Tibial nerve (tissue), 4 donors: Measurements from ENCODE around the gene VIP. TPM values are rescaled to one million over a fixed set of nuclear protein-coding genes. Genes with fewer than 3 reads are reported as not detected.
A peak's percentile ranks its signal among the peaks of the same experiment; 100 is the strongest.
"Not testable (repeated sequence)": the region's sequence is repeated elsewhere in the genome, so short reads cannot be mapped to it uniquely, and the experiment has no call there.

Experiments used
- DNase-seq, 2 donors: peaks; one replicate each; pipeline ENCODE4 v3.0.0-alpha.2; 2019; ENCODE audit warnings: low spot score in 2 of 2
- H3K27ac ChIP-seq, 4 donors: fragments of 200-600 bp; sonication (generic) in 3 of 4; one replicate each; pipeline ENCODE4 v1.5.1; 2017 to 2019; ENCODE audit warnings: mild to moderate bottlenecking in 1 of 4
- H3K27me3 ChIP-seq, 2 donors: fragments of 200-600 bp; sonication (generic) in 1 of 2; one replicate each; pipeline versions ENCODE4 v1.5.1 to v1.6.0; 2017 to 2019
- H3K36me3 ChIP-seq, 3 donors: fragments of 200-600 bp; sonication (generic); one replicate each; pipeline ENCODE4 v1.5.1; 2018 to 2019
- H3K4me1 ChIP-seq, 4 donors: fragments of 200-600 bp; sonication (generic) in 3 of 4; one replicate each; pipeline ENCODE4 v1.5.1; 2017 to 2019
- H3K4me3 ChIP-seq, 4 donors: fragments of 200-600 bp; sonication (generic) in 3 of 4; one replicate each; pipeline ENCODE4 v1.5.1; 2017 to 2019; ENCODE audit warnings: mild to moderate bottlenecking in 1 of 4, moderate library complexity in 1 of 4
- H3K9me3 ChIP-seq, 4 donors: fragments of 200-600 bp; sonication (generic) in 3 of 4; one replicate each; pipeline ENCODE4 v1.5.1; 2017 to 2019
- EP300 ChIP-seq, 2 donors: sonication (generic); formaldehyde crosslinking; IDR thresholded peaks; one replicate each; pipeline ENCODE4 v1.6.1; 2017; ENCODE audit warnings: antibody characterized with exemption in 2 of 2, mild to moderate bottlenecking in 1 of 2
- POLR2A ChIP-seq, 2 donors: fragments of 450-650 bp; IDR thresholded peaks; one replicate each; pipeline ENCODE4 v1.6.1; 2017; ENCODE audit warnings: antibody characterized with exemption in 2 of 2, mild to moderate bottlenecking in 2 of 2, moderate library complexity in 2 of 2
- WGBS, 2 donors: methylation state at CpG; one replicate each; pipeline ENCODE4 v1.1.5; 2018; 5-methylcytosine and 5-hydroxymethylcytosine counted together
- total RNA-seq, 4 donors: library from RNA; depleted of rRNA; stranded (reverse); fragments of >200 nt; gene quantifications; one replicate each; pipeline ENCODE4 v1.1.0, GENCODE V29; 2016
- TF ChIP-seq, protein P1 (sequence below), 5 experiments: fragments of 200-600 bp in 3 of 5; fragments of 450-650 bp in 2 of 5; sonication (generic) in 3 of 5; IDR thresholded peaks; one replicate each; pipeline ENCODE4 v1.5.1; 2016 to 2019; ENCODE audit warnings: antibody characterized with exemption in 5 of 5, mild to moderate bottlenecking in 3 of 5, moderate library complexity in 2 of 5

VIP gene
- 1 to 10 TPM in 2 of 4 donors, under 1 TPM in 2; 0.39 to 3.5 (median 0.93) TPM for total RNA-seq

DNA sequence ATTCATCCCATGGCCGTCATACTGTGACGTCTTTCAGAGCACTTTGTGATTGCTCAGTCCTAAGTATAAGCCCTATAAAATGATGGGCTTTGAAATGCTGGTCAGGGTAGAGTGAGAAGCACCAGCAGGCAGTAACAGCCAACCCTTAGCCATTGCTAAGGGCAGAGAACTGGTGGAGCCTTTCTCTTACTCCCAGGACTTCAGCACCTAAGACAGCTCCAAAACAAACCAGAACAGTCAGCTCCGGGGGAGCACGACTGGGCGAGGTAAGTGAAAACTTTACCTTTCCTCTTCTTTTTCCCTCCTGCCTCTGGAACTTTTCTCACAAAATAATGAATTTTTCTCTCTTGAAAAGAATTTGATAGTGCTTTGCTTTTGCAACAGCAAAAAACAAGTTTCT is at the start of gene VIP:
TSS of gene VIP (plus strand) at position 104 of the 400 bp plus-strand sequence. CDS start 1,381 bp downstream, outside the sequence.
- Histone ChIP-seq H3K4me1 (no peaks in the 10 kb centered on the region), H3K36me3 (no peaks in the 10 kb centered on the region), H3K27ac (no peak within 1 kb of the TSS), H3K9me3 (no peaks in the 10 kb centered on the region), H3K27me3 (no peaks in the 10 kb centered on the region), H3K4me3 (no peak within 1 kb of the TSS)
- TF ChIP-seq POLR2A (IDR thresholded peaks at IDR 0.05), result no peak
- no peak for TF ChIP-seq EP300 (IDR thresholded peaks at IDR 0.05)
- TF ChIP-seq, protein P1, sequence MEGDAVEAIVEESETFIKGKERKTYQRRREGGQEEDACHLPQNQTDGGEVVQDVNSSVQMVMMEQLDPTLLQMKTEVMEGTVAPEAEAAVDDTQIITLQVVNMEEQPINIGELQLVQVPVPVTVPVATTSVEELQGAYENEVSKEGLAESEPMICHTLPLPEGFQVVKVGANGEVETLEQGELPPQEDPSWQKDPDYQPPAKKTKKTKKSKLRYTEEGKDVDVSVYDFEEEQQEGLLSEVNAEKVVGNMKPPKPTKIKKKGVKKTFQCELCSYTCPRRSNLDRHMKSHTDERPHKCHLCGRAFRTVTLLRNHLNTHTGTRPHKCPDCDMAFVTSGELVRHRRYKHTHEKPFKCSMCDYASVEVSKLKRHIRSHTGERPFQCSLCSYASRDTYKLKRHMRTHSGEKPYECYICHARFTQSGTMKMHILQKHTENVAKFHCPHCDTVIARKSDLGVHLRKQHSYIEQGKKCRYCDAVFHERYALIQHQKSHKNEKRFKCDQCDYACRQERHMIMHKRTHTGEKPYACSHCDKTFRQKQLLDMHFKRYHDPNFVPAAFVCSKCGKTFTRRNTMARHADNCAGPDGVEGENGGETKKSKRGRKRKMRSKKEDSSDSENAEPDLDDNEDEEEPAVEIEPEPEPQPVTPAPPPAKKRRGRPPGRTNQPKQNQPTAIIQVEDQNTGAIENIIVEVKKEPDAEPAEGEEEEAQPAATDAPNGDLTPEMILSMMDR (IDR thresholded peaks at IDR 0.05), result no peak
- no peak for DNase-seq
- 5 to 11% methylated on average over 5 of the region's 5 CpGs for WGBS, 2 donors

DNA sequence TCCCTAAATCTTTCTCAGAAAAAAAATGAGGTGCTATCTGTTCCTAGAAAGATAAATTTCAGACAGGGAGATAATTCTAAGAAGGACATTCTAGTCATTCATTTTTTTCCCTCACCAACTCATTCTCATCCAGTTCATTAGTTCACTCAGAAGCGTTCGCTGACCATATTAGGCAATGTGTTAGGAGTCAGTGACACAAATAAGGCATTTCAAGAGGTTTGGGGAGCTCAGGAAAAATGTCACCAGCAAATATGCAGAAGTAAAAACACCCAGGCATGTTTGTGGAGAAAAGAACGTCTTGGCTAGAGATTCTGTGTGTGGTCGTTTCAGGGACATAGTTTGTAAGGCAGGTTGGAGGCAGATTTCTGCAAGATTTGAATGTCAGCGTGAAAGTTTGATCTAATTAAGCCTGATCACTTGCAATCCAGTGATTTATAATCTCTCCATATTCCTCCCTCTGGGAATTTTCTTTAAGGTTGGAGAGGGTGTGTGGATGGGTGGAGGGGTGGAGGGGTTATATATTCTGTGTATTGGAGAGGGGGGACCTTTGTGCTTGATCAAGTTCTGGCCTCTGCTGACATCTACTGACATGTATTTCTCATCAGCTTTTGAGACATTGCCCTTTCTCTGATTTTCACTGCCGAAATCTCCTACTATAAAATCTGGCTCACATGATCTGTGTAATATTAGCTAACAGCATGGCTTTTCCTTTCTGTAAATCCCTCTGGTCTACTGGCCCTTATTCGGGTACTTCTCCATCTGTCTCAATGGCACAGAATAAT is 49.3 kb upstream of the VIP start:
- Histone ChIP-seq H3K4me1 (no peaks in the 10 kb centered on the region), H3K36me3 (no peaks in the 10 kb centered on the region), H3K9me3 (no peaks in the 10 kb centered on the region), H3K4me3 (peak overlapping the region in 1 of 4 donors; percentile 32), H3K27me3 (no peaks in the 10 kb centered on the region), H3K27ac (peak overlapping the region in 1 of 4 donors; percentile 12)
- WGBS, 2 donors, result 27 to 39% methylated on average over 7 of the region's 7 CpGs
- no peak for DNase-seq
- no peak for TF ChIP-seq POLR2A (IDR thresholded peaks at IDR 0.05)
- TF ChIP-seq, protein P1 (IDR thresholded peaks at IDR 0.05), result no peak
- TF ChIP-seq EP300 (IDR thresholded peaks at IDR 0.05), result no peak

DNA sequence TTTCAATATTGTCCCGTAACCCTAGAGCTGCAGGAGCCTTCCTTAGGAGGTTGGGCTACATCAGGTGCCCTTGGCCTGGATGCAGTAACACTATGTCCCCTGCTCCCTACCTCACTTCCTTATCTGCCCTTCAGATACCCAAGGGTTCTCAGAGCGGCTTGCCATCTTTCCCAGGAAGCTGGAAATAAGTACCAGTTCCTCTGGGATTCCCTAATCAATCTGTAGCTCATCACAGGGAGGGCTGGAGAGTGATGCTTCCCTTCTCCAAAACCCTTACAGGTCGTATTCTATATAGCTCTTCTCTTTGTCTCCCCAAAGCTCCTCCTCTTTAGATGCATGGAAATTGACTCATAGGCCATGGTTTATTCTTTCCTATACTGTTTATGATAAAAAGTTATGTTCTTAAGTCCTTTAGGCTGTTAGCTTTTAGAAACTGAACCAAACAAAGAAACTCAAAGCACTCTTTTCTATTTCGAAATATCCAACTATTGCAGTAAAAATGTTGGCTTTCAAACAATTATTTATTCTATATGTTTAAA is 48.7 kb upstream of the VIP start:
- Histone ChIP-seq H3K36me3 (no peaks in the 10 kb centered on the region), H3K27ac (peak overlapping the region in 1 of 4 donors; percentile 12), H3K9me3 (no peaks in the 10 kb centered on the region), H3K4me3 (peak overlapping the region in 1 of 4 donors; percentile 32), H3K4me1 (no peaks in the 10 kb centered on the region), H3K27me3 (no peaks in the 10 kb centered on the region)
- TF ChIP-seq, protein P1 (IDR thresholded peaks at IDR 0.05), result no peak
- no peak for TF ChIP-seq POLR2A (IDR thresholded peaks at IDR 0.05)
- 64 to 76% methylated on average over 4 of the region's 4 CpGs for WGBS, 2 donors
- DNase-seq, result no peak

DNA sequence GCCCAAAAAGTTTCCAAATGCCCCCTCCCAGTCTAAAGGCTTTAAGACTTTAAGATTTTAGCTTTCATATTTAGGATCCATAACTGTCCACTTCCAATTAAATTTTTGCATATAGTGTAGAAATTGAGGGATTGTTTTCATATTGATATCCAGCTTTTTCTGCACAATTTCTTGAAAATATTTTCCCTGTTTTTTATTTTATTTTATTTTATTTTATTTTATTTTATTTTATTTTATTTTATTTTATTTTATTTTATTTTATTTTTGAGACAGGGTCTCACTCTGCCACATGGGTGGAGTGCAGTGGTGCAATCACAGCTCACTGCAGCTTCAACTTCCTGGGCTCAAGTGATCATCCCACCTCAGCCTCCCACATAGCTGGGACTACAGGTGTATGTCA is 46.8 kb upstream of the VIP start:
- not testable (repeated sequence) for H3K27ac ChIP-seq, H3K27me3 ChIP-seq, H3K36me3 ChIP-seq, H3K4me3 ChIP-seq, H3K4me1 ChIP-seq, DNase-seq
- peaks cover 0 to 16% (median 2%) of the 10 kb centered on the region in 4 donors for H3K9me3 ChIP-seq

DNA sequence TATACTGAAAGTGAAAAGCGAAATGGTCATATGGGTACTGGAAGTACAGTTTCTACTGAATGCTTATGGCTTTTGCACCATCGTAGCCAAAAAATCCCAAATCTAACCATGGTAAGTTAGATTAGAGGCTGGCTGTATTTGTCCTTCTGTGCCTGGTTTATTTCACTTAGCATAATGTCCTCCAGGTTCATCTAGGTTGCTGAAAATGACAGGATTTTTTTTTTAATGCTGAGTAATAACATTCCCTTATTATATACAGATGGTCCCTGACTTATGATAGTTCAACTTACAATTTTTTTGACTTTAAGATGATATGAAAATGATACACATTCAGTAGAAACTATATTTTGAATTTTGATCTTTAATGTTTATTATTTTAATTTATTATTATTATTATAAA is 45.3 kb upstream of the VIP start:
- no peak overlapping the region for H3K4me3 ChIP-seq
- H3K4me1 ChIP-seq, result no peaks in the 10 kb centered on the region
- DNase-seq, result no peak
- TF ChIP-seq EP300 (IDR thresholded peaks at IDR 0.05) (no peak), POLR2A (IDR thresholded peaks at IDR 0.05) (no peak)
- TF ChIP-seq, protein P1 (IDR thresholded peaks at IDR 0.05), result no peak
- H3K36me3 ChIP-seq, result no peaks in the 10 kb centered on the region
- H3K27me3 ChIP-seq, result no peaks in the 10 kb centered on the region
- H3K27ac ChIP-seq, result no peak overlapping the region
- 84 to 91% methylated on average over 2 of the region's 2 CpGs for WGBS, 2 donors
- peaks cover 0 to 16% (median 2%) of the 10 kb centered on the region in 4 donors for H3K9me3 ChIP-seq
